ENCODE measurements around the gene SFXN4.

DNA sequence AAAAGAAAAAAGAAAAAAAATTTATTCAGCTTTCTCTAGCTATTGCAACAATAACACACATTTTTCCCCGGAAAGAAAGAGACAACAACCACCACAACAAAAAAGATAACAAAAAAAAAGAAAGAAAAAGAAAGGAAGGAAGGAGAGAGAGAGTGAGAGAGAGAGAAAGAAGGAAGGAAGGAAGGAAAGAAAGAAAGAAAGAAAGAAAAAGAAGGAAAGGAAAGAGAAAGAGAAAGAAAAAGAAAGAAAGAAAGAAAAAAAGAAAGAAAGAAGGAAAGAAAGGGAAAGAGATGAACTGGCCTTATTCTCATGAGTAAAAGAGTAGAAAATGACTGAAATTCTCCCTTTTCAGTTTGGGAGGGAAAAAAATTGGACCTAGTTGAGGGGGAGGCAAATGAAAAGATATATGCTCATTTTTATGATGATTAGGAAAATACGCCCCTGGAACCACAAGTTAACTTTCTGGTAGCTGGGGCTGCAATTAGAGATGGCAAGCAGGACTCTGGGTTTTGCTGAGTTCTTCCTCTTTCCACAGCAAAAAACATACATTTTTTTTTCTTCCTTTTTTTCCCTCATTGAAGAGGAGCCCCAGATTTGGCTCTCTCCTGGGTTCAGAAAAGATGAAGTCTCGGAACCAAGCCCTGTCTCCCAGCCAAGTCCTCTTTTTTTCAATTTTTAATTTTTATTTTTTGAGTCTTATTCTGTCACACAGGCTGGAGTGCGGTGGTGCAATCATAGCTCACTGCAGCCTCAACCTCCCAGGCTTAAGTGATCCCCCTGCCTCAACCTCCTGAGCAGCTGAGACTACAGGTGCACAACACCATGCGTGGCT, 25.7 kb upstream of the SFXN4 start:
- TF ChIP-seq, protein P1, sequence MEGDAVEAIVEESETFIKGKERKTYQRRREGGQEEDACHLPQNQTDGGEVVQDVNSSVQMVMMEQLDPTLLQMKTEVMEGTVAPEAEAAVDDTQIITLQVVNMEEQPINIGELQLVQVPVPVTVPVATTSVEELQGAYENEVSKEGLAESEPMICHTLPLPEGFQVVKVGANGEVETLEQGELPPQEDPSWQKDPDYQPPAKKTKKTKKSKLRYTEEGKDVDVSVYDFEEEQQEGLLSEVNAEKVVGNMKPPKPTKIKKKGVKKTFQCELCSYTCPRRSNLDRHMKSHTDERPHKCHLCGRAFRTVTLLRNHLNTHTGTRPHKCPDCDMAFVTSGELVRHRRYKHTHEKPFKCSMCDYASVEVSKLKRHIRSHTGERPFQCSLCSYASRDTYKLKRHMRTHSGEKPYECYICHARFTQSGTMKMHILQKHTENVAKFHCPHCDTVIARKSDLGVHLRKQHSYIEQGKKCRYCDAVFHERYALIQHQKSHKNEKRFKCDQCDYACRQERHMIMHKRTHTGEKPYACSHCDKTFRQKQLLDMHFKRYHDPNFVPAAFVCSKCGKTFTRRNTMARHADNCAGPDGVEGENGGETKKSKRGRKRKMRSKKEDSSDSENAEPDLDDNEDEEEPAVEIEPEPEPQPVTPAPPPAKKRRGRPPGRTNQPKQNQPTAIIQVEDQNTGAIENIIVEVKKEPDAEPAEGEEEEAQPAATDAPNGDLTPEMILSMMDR (conservative IDR thresholded peaks at IDR 0.05; ENCODE audit: low read depth, low read length), result no peak
- TF ChIP-seq EZH2 (IDR thresholded peaks at IDR 0.05; ENCODE audit: borderline replicate concordance, low read depth, low read length, poor library complexity, severe bottlenecking), result no peak
